ENCODE measurements around the gene PPP2CA.

The PPP2CA gene

GRCh38 chr5:134148986-134149539, 76.8 kb downstream of the PPP2CA start:
- peaks cover 6% of the 10 kb centered on the region for H3K27me3 Mint-ChIP-seq (ENCODE audit: low read depth, poor library complexity)
- peak overlapping the region; percentile 91 for H3K27ac Mint-ChIP-seq
- H3K4me1 Mint-ChIP-seq: peaks cover 51% of the 10 kb centered on the region
- H3K36me3 Mint-ChIP-seq (ENCODE audit: low read depth): peaks cover 44% of the 10 kb centered on the region
- no peak for DNase-seq
- no peak for TF ChIP-seq CTCF (IDR thresholded peaks at IDR 0.05)
- no peak overlapping the region for H3K4me3 Mint-ChIP-seq
- H3K9me3 Mint-ChIP-seq: no peaks in the 10 kb centered on the region

GRCh38 chr5:134148316-134148715, 77.6 kb downstream of the PPP2CA start:
- H3K4me1 Mint-ChIP-seq: peaks cover 51% of the 10 kb centered on the region
- no peaks in the 10 kb centered on the region for H3K9me3 Mint-ChIP-seq
- no peak for DNase-seq
- H3K4me3 Mint-ChIP-seq: no peak overlapping the region
- H3K36me3 Mint-ChIP-seq (ENCODE audit: low read depth): peaks cover 38% of the 10 kb centered on the region
- peaks cover 6% of the 10 kb centered on the region for H3K27me3 Mint-ChIP-seq (ENCODE audit: low read depth, poor library complexity)
- peak; percentile 28 for TF ChIP-seq CTCF (IDR thresholded peaks at IDR 0.05)
- H3K27ac Mint-ChIP-seq: peak overlapping the region; percentile 56

GRCh38 chr5:134146651-134147518, 79.0 kb downstream of the PPP2CA start:
- Mint-ChIP-seq H3K27ac (peak overlapping the region; percentile 78), H3K36me3 (ENCODE audit: low read depth) (peaks cover 23% of the 10 kb centered on the region), H3K4me1 (peaks cover 49% of the 10 kb centered on the region), H3K9me3 (no peaks in the 10 kb centered on the region), H3K4me3 (no peak overlapping the region), H3K27me3 (ENCODE audit: low read depth, poor library complexity) (peaks cover 6% of the 10 kb centered on the region)
- TF ChIP-seq CTCF (IDR thresholded peaks at IDR 0.05): no peak
- DNase-seq: no peak

GRCh38 chr5:134145779-134146581, 79.9 kb downstream of the PPP2CA start:
- H3K36me3 Mint-ChIP-seq (ENCODE audit: low read depth): peaks cover 19% of the 10 kb centered on the region
- H3K27ac Mint-ChIP-seq: peak overlapping the region; percentile 71
- peak; percentile 91 for DNase-seq
- peaks cover 58% of the 10 kb centered on the region for H3K4me1 Mint-ChIP-seq
- H3K27me3 Mint-ChIP-seq (ENCODE audit: low read depth, poor library complexity): peaks cover 6% of the 10 kb centered on the region
- no peak overlapping the region for H3K4me3 Mint-ChIP-seq
- TF ChIP-seq CTCF (IDR thresholded peaks at IDR 0.05): peak; percentile 93
- no peaks in the 10 kb centered on the region for H3K9me3 Mint-ChIP-seq

- no peak for TF ChIP-seq CTCF (IDR thresholded peaks at IDR 0.05)
- peaks cover 6% of the 10 kb centered on the region for H3K27me3 Mint-ChIP-seq (ENCODE audit: low read depth, poor library complexity)
- peaks cover 55% of the 10 kb centered on the region for H3K4me1 Mint-ChIP-seq
- H3K4me3 Mint-ChIP-seq: no peak overlapping the region
- peak overlapping the region; percentile 64 for H3K27ac Mint-ChIP-seq
- no peaks in the 10 kb centered on the region for H3K9me3 Mint-ChIP-seq
- H3K36me3 Mint-ChIP-seq (ENCODE audit: low read depth): peaks cover 18% of the 10 kb centered on the region
- DNase-seq: no peak
Observed at GRCh38 chr5:134145041-134145757, 80.7 kb downstream of the PPP2CA start.

Data from nephron progenitor cell (in vitro differentiated cells).